HG03457 (cell line): Measurements from ENCODE around the gene FBXO38.
"Not testable (repeated sequence)": the region's sequence is repeated elsewhere in the genome, so short reads cannot be mapped to it uniquely, and the experiment has no call there.

Experiments
- ATAC-seq: cut with Tn5 transposase; IDR thresholded peaks from one replicate; pipeline ENCODE4 v1.9.1; 2021; ENCODE audit warnings: moderate number of reproducible peaks; ENCODE audit not compliant: unreplicated experiment

The FBXO38 gene

GRCh38 chr5:148427370-148428042, 43.7 kb downstream of the FBXO38 start:
- ATAC-seq = no peak

- ATAC-seq = no peak
Measured at GRCh38 chr5:148428848-148429247, 45.1 kb downstream of the FBXO38 start.

- no peak for ATAC-seq
Measured at GRCh38 chr5:148433826-148434225, 50.1 kb downstream of the FBXO38 start.

GRCh38 chr5:148436029-148436428, 52.3 kb downstream of the FBXO38 start:
- ATAC-seq = no peak

GRCh38 chr5:148437249-148437648, 53.5 kb downstream of the FBXO38 start:
- ATAC-seq = no peak

- no peak for ATAC-seq
Measured at GRCh38 chr5:148438933-148439332, 55.2 kb downstream of the FBXO38 start.

GRCh38 chr5:148443241-148443640, 59.5 kb downstream of the FBXO38 start:
- ATAC-seq = no peak

GRCh38 chr5:148443998-148444397, 60.2 kb downstream of the FBXO38 start:
- peak; percentile 80 for ATAC-seq

- ATAC-seq = no peak
Measured at GRCh38 chr5:148445578-148445977, 61.8 kb downstream of the FBXO38 start.

GRCh38 chr5:148446611-148447010, 62.9 kb downstream of the FBXO38 start:
- no peak for ATAC-seq

- ATAC-seq = no peak
Measured at GRCh38 chr5:148452499-148453193, 68.9 kb downstream of the FBXO38 start.

- ATAC-seq = no peak
Measured at GRCh38 chr5:148454576-148454975, 70.8 kb downstream of the FBXO38 start.

- ATAC-seq = no peak
Measured at GRCh38 chr5:148455185-148455584, 71.4 kb downstream of the FBXO38 start.

- ATAC-seq = peak; percentile 62
Measured at GRCh38 chr5:148457183-148457620, 73.4 kb downstream of the FBXO38 start.

GRCh38 chr5:148458036-148458888, 74.5 kb downstream of the FBXO38 start:
- ATAC-seq = no peak

GRCh38 chr5:148459669-148460068, 75.9 kb downstream of the FBXO38 start:
- ATAC-seq = no peak

- ATAC-seq = no peak
Measured at GRCh38 chr5:148465381-148466235, 81.8 kb downstream of the FBXO38 start.

GRCh38 chr5:148466236-148466580, 82.5 kb downstream of the FBXO38 start:
- ATAC-seq = no peak

- ATAC-seq = no peak
Measured at GRCh38 chr5:148467958-148468357, 84.2 kb downstream of the FBXO38 start.

GRCh38 chr5:148468746-148469145, 85.0 kb downstream of the FBXO38 start:
- ATAC-seq = not testable (repeated sequence)

- no peak for ATAC-seq
Measured at GRCh38 chr5:148469501-148469935, 85.8 kb downstream of the FBXO38 start.
